WTC11 (cell line): ENCODE data around the gene NPAS3. TPM values are rescaled to one million over a fixed set of nuclear protein-coding genes. Genes with fewer than 3 reads are reported as not detected.

Experiments
- ATAC-seq: fragments of 200-7000 bp; cut with Tn5 transposase; 2 replicates; pipeline ENCODE4 v1.10.0; 2021; ENCODE audit warnings: mild to moderate bottlenecking, moderate library complexity
- CTCF ChIA-PET: fragments of 300-600 bp; sonication (Branson Sonifier 250); formaldehyde crosslinking; loops from one replicate; lab custom pipeline; 2021; ENCODE audit warnings: antibody characterized with exemption; lab: Charles Lee
- POLR2A ChIA-PET: fragments of 350-600 bp; sonication (Branson Sonifier 250); formaldehyde crosslinking; loops from one replicate; lab custom pipeline; 2021; ENCODE audit warnings: antibody characterized with exemption; lab: Charles Lee
- DNase-seq: peaks from one replicate; pipeline ENCODE4 v3.0.0; 2021; ENCODE audit warnings: low spot score
- H3K27ac Mint-ChIP-seq: 2 replicates; pipeline ENCODE4 v1.8.0; 2021; ENCODE audit warnings: mixed read lengths
- H3K27me3 Mint-ChIP-seq: 2 replicates; pipeline ENCODE4 v1.8.0; 2021; ENCODE audit warnings: low read depth, mild to moderate bottlenecking, moderate library complexity, mixed read lengths
- H3K36me3 Mint-ChIP-seq: 2 replicates; pipeline ENCODE4 v1.8.0; 2021; ENCODE audit warnings: mixed read lengths
- H3K4me1 Mint-ChIP-seq: 2 replicates; pipeline ENCODE4 v1.8.0; 2022; ENCODE audit warnings: mixed read lengths
- H3K4me3 Mint-ChIP-seq: 2 replicates; pipeline ENCODE4 v1.8.0; 2021; ENCODE audit warnings: mild to moderate bottlenecking, moderate library complexity, mixed read lengths
- H3K9me3 Mint-ChIP-seq: 2 replicates; pipeline ENCODE4 v1.8.0; 2021; ENCODE audit warnings: mixed read lengths
- AR ChIP-seq: fragments of 250-450 bp; sonication (Bioruptor Pico); IDR thresholded peaks from 2 replicates; pipeline ENCODE4 v1.9.0; 2021; ENCODE audit warnings: mild to moderate bottlenecking
- CREB1 ChIP-seq: sonication (generic); formaldehyde crosslinking; IDR thresholded peaks from 2 replicates; pipeline ENCODE4 v1.8.0; 2023; ENCODE audit warnings: mild to moderate bottlenecking, missing genetic modification reagents
- E2F1 ChIP-seq: sonication (generic); formaldehyde crosslinking; IDR thresholded peaks from 2 replicates; pipeline ENCODE4 v1.8.0; 2022; ENCODE audit warnings: mild to moderate bottlenecking, missing genetic modification reagents
- E2F5 ChIP-seq: sonication (generic); formaldehyde crosslinking; IDR thresholded peaks from 2 replicates; pipeline ENCODE4 v1.8.1; 2022; ENCODE audit warnings: mild to moderate bottlenecking, moderate library complexity, missing genetic modification reagents
- EMX1 ChIP-seq: fragments of 250-450 bp; sonication (Bioruptor Pico); IDR thresholded peaks from 2 replicates; pipeline ENCODE4 v1.8.0; 2021; ENCODE audit warnings: mild to moderate bottlenecking
- ETV6 ChIP-seq: sonication (generic); formaldehyde crosslinking; IDR thresholded peaks from 2 replicates; pipeline ENCODE4 v1.8.1; 2022; ENCODE audit warnings: mild to moderate bottlenecking, missing genetic modification reagents
- FOXP1 ChIP-seq: sonication (generic); formaldehyde crosslinking; IDR thresholded peaks from 2 replicates; pipeline ENCODE4 v1.8.0; 2022; ENCODE audit warnings: missing genetic modification reagents, mild to moderate bottlenecking, moderate library complexity, borderline replicate concordance
- GABPB1 ChIP-seq: sonication (generic); formaldehyde crosslinking; IDR thresholded peaks from 2 replicates; pipeline ENCODE4 v1.8.1; 2023; ENCODE audit warnings: mild to moderate bottlenecking, missing genetic modification reagents
- HMGXB4 ChIP-seq: sonication (generic); formaldehyde crosslinking; IDR thresholded peaks from 2 replicates; pipeline ENCODE4 v1.8.1; 2023; ENCODE audit warnings: mild to moderate bottlenecking, moderate library complexity, missing genetic modification reagents
- JAZF1 ChIP-seq: fragments of 250-450 bp; sonication (Bioruptor Pico); IDR thresholded peaks from 2 replicates; pipeline ENCODE4 v1.9.0; 2021; ENCODE audit warnings: moderate library complexity, mild to moderate bottlenecking, inconsistent platforms
- MAX ChIP-seq: sonication (generic); formaldehyde crosslinking; IDR thresholded peaks from 2 replicates; pipeline ENCODE4 v1.8.0; 2022; ENCODE audit warnings: mild to moderate bottlenecking, missing genetic modification reagents
- NFATC4 ChIP-seq: fragments of 250-450 bp; sonication (Bioruptor Pico); IDR thresholded peaks from 2 replicates; pipeline ENCODE4 v1.9.0; 2021; ENCODE audit warnings: mild to moderate bottlenecking
- NFE2L1 ChIP-seq: sonication (generic); formaldehyde crosslinking; IDR thresholded peaks from 2 replicates; pipeline ENCODE4 v1.8.1; 2023; ENCODE audit warnings: missing genetic modification reagents
- OVOL2 ChIP-seq: fragments of 250-450 bp; sonication (Bioruptor Pico); IDR thresholded peaks from 2 replicates; pipeline ENCODE4 v1.9.0; 2021; ENCODE audit warnings: mild to moderate bottlenecking, borderline replicate concordance
- PREB ChIP-seq: sonication (generic); formaldehyde crosslinking; IDR thresholded peaks from 2 replicates; pipeline ENCODE4 v1.8.1; 2022; ENCODE audit warnings: mild to moderate bottlenecking, missing genetic modification reagents, moderate library complexity, borderline replicate concordance
- SMAD4 ChIP-seq: sonication (generic); formaldehyde crosslinking; IDR thresholded peaks from 2 replicates; pipeline ENCODE4 v1.8.0; 2022; ENCODE audit warnings: mild to moderate bottlenecking, missing genetic modification reagents
- SOX15 ChIP-seq: fragments of 250-450 bp; sonication (Bioruptor Pico); IDR thresholded peaks from 2 replicates; pipeline ENCODE4 v1.9.0; 2021; ENCODE audit warnings: mild to moderate bottlenecking
- SP1 ChIP-seq: sonication (generic); formaldehyde crosslinking; conservative IDR thresholded peaks from 2 replicates; pipeline ENCODE4 v1.8.1; 2022; ENCODE audit warnings: missing genetic modification reagents
- ZMAT4 ChIP-seq: fragments of 250-450 bp; sonication (Bioruptor Pico); IDR thresholded peaks from 2 replicates; pipeline ENCODE4 v1.9.0; 2021; ENCODE audit warnings: mild to moderate bottlenecking
- ZNF219 ChIP-seq: sonication (generic); formaldehyde crosslinking; IDR thresholded peaks from 2 replicates; pipeline ENCODE4 v1.8.0; 2023; ENCODE audit warnings: missing genetic modification reagents, mild to moderate bottlenecking, borderline replicate concordance
- ZNF232 ChIP-seq: sonication (generic); formaldehyde crosslinking; IDR thresholded peaks from 2 replicates; pipeline ENCODE4 v1.8.0; 2022; ENCODE audit warnings: mild to moderate bottlenecking, missing genetic modification reagents
- ZNF281 ChIP-seq: sonication (generic); formaldehyde crosslinking; IDR thresholded peaks from 2 replicates; pipeline ENCODE4 v1.8.0; 2023; ENCODE audit warnings: mild to moderate bottlenecking, missing genetic modification reagents
- ZNF423 ChIP-seq: fragments of 250-450 bp; sonication (Bioruptor Pico); IDR thresholded peaks from 2 replicates; pipeline ENCODE4 v2.1.2; 2022; ENCODE audit warnings: mild to moderate bottlenecking, moderate library complexity
- ZNF671 ChIP-seq: fragments of 250-450 bp; sonication (Bioruptor Pico); IDR thresholded peaks from 2 replicates; pipeline ENCODE4 v1.8.0; 2021; ENCODE audit warnings: mild to moderate bottlenecking
- ZSCAN18 ChIP-seq: fragments of 250-450 bp; sonication (Bioruptor Pico); IDR thresholded peaks from 2 replicates; pipeline ENCODE4 v2.1.2; 2022; ENCODE audit warnings: mild to moderate bottlenecking, moderate library complexity
- total RNA-seq: library from RNA; stranded (reverse); gene quantifications from 3 replicates; pipeline ENCODE4 v1.2.3, GENCODE V29; 2021

The NPAS3 gene
- total RNA-seq, 1 experiment from 2014 or later = 3.2 TPM

- H3K27me3 Mint-ChIP-seq = no peaks in the 10 kb centered on the region
- H3K4me1 Mint-ChIP-seq = peaks cover 13% of the 10 kb centered on the region
- DNase-seq (no peak), ATAC-seq (no peak)
- no peaks in the 10 kb centered on the region for H3K9me3 Mint-ChIP-seq
- H3K36me3 Mint-ChIP-seq = no peaks in the 10 kb centered on the region
- POLR2A ChIA-PET = no interaction called here
- TF ChIP-seq JAZF1 (CRISPR knock-in tag) = no peak
- TF ChIP-seq ZNF219 (CRISPR knock-in tag) = no peak
- TF ChIP-seq E2F1 (CRISPR knock-in tag) = no peak
- TF ChIP-seq NFATC4 (CRISPR knock-in tag) = no peak
- no peak for TF ChIP-seq ZNF232
- TF ChIP-seq NFE2L1 = no peak
- TF ChIP-seq ZNF423 (CRISPR knock-in tag) = no peak
- TF ChIP-seq E2F5 (CRISPR knock-in tag) = no peak
- TF ChIP-seq MAX = no peak
- TF ChIP-seq HMGXB4 (CRISPR knock-in tag) = no peak
- TF ChIP-seq ZNF671 (CRISPR knock-in tag) = no peak
- TF ChIP-seq ZNF281 (CRISPR knock-in tag) = no peak
- TF ChIP-seq OVOL2 = no peak
- TF ChIP-seq PREB (CRISPR knock-in tag) = no peak
- TF ChIP-seq FOXP1 (CRISPR knock-in tag) = no peak
- TF ChIP-seq EMX1 (CRISPR knock-in tag) = no peak
- TF ChIP-seq GABPB1 (CRISPR knock-in tag) = no peak
- TF ChIP-seq ZMAT4 (CRISPR knock-in tag) = no peak
- no peak for TF ChIP-seq SOX15
- H3K4me3 Mint-ChIP-seq = no peak overlapping the region
- CTCF ChIA-PET = no interaction called here
- H3K27ac Mint-ChIP-seq = no peak overlapping the region
Measured at GRCh38 chr14:33275879-33276278, 337.2 kb downstream of the NPAS3 start.

GRCh38 chr14:33279865-33280264 is 341.2 kb downstream of the NPAS3 start:
- no peaks in the 10 kb centered on the region for H3K36me3 Mint-ChIP-seq
- H3K4me3 Mint-ChIP-seq = no peak overlapping the region
- POLR2A ChIA-PET = no interaction called here
- H3K9me3 Mint-ChIP-seq = no peaks in the 10 kb centered on the region
- DNase-seq = no peak
- CTCF ChIA-PET = no interaction called here
- H3K4me1 Mint-ChIP-seq = no peaks in the 10 kb centered on the region
- no peaks in the 10 kb centered on the region for H3K27me3 Mint-ChIP-seq
- peak; percentile 51 for ATAC-seq
- H3K27ac Mint-ChIP-seq = no peak overlapping the region
- TF ChIP-seq FOXP1 (CRISPR knock-in tag) = no peak
- no peak for TF ChIP-seq SMAD4
- TF ChIP-seq ETV6 (CRISPR knock-in tag) = no peak
- TF ChIP-seq SP1 (CRISPR knock-in tag) = no peak
- TF ChIP-seq AR (CRISPR knock-in tag) = no peak
- TF ChIP-seq MAX = no peak
- TF ChIP-seq CREB1 (CRISPR knock-in tag) = no peak
- no peak for TF ChIP-seq ZSCAN18
